Measurements from ENCODE around the gene VAPB. TPM values are rescaled to one million over a fixed set of nuclear protein-coding genes. Genes with fewer than 3 reads are reported as not detected.
"Not testable (repeated sequence)": the region's sequence is repeated elsewhere in the genome, so short reads cannot be mapped to it uniquely, and the experiment has no call there.

Gene VAPB
- polyA plus RNA-seq, 1 donor (not counting 4 experiments of a cell fraction or from before 2014, with no cell fraction given), result 38.0 TPM

DNA sequence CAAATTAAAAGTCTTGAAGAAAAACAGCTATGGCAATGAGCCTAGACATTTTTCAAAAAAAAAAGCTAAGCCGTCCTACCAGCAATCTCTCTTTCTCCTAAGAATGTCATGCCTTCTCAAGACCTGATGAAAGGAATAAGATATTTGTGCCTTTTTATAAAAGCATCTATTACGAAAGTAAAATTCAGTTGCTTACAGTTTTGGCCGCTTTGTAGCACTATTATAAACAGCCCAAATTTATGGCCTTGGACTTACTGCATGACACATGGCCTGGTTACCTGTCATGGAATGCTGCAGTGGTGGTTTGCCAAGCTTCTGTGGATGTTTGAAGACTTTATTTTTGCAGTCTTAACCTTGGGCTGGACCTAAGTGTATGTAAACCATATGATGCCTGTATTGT, 22.2 kb upstream of the VAPB start:
- no peak overlapping the region for H2AFZ ChIP-seq (ENCODE audit: control insufficient read depth, low read length)
- dilution Hi-C loops (cut with MboI; ENCODE audit: extremely low pct_ligation_motif_present, low sequenced_read_pairs), result no loop called here
- H3K4me2 ChIP-seq (ENCODE audit: control insufficient read depth, extremely low read depth, insufficient read depth, low read depth, low read length), result no peak overlapping the region
- no peaks in the 10 kb centered on the region for H3K4me1 ChIP-seq (ENCODE audit: control insufficient read depth, extremely low read depth, insufficient read depth, low read length)
- no peak overlapping the region for H3K9ac ChIP-seq (ENCODE audit: control insufficient read depth, extremely low read depth, insufficient read depth, low read length)
- no peaks in the 10 kb centered on the region for H3K79me2 ChIP-seq (ENCODE audit: control insufficient read depth, insufficient read depth, low read length)
- DNase-seq (ENCODE audit: low read depth, low spot score), result no peak
- no peaks in the 10 kb centered on the region for H3K9me3 ChIP-seq (ENCODE audit: control insufficient read depth, low read depth, low read length)
- no peaks in the 10 kb centered on the region for H3K9me1 ChIP-seq (ENCODE audit: control insufficient read depth, extremely low read depth, insufficient read depth, low read length)
- H3K36me3 ChIP-seq (ENCODE audit: control insufficient read depth in 2 of 2, extremely low read depth in 1 of 2, insufficient read depth in 2 of 2, low read length in 2 of 2), result peaks cover 0 to 9% of the 10 kb centered on the region in 2 experiments
- no peak overlapping the region for H3K4me3 ChIP-seq (ENCODE audit: control insufficient read depth in 2 of 3, extremely low read depth in 1 of 3, insufficient read depth in 2 of 3, low read depth in 1 of 3, low read length in 3 of 3)
- no peak overlapping the region for H3K27ac ChIP-seq (ENCODE audit: control insufficient read depth, insufficient read depth, low read length)
- TF ChIP-seq, protein P1, sequence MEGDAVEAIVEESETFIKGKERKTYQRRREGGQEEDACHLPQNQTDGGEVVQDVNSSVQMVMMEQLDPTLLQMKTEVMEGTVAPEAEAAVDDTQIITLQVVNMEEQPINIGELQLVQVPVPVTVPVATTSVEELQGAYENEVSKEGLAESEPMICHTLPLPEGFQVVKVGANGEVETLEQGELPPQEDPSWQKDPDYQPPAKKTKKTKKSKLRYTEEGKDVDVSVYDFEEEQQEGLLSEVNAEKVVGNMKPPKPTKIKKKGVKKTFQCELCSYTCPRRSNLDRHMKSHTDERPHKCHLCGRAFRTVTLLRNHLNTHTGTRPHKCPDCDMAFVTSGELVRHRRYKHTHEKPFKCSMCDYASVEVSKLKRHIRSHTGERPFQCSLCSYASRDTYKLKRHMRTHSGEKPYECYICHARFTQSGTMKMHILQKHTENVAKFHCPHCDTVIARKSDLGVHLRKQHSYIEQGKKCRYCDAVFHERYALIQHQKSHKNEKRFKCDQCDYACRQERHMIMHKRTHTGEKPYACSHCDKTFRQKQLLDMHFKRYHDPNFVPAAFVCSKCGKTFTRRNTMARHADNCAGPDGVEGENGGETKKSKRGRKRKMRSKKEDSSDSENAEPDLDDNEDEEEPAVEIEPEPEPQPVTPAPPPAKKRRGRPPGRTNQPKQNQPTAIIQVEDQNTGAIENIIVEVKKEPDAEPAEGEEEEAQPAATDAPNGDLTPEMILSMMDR (optimal IDR thresholded peaks at IDR 0.05 in 1 of 3, IDR thresholded peaks at IDR 0.05 in 1 of 3, conservative IDR thresholded peaks at IDR 0.05 in 1 of 3; ENCODE audit: extremely low read depth in 1 of 3, insufficient read depth in 2 of 3, low read length in 3 of 3), result no peak
- no peak for TF ChIP-seq EZH2 (IDR thresholded peaks at IDR 0.05; ENCODE audit: low read length)
- FAIRE-seq, result no peak
- H3K27me3 ChIP-seq (ENCODE audit: control insufficient read depth, extremely low read depth, insufficient read depth, low read length), result no peaks in the 10 kb centered on the region
- H4K20me1 ChIP-seq (ENCODE audit: control insufficient read depth, extremely low read depth, insufficient read depth, low read length), result peaks cover 2% of the 10 kb centered on the region

DNA sequence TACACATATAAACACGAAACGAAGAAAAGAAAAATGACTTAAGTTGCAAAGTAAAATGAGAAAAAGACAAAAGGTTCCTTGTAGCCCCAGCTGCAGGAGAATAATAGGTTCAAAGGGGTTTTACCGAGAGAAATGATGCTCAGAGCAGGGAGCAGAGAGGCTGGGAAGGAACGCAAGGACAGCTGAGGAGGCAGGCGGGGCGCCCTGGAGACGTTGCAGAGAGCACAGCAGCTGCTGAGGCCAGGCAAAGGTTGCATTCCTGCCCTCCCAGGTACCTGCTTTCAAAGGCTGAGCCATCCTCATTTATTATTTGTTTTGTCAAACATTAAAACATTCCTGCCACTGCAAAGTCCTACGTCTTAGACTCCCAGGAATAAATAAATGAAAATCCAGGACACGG, 16.2 kb upstream of the VAPB start:
- H2AFZ ChIP-seq (ENCODE audit: control insufficient read depth, low read length), result no peak overlapping the region
- H3K9me1 ChIP-seq (ENCODE audit: control insufficient read depth, extremely low read depth, insufficient read depth, low read length), result no peaks in the 10 kb centered on the region
- no peaks in the 10 kb centered on the region for H3K9me3 ChIP-seq (ENCODE audit: control insufficient read depth, low read depth, low read length)
- no peak overlapping the region for H3K27ac ChIP-seq (ENCODE audit: control insufficient read depth, insufficient read depth, low read length)
- FAIRE-seq, result no peak
- H3K4me2 ChIP-seq (ENCODE audit: control insufficient read depth, extremely low read depth, insufficient read depth, low read depth, low read length), result no peak overlapping the region
- no peaks in the 10 kb centered on the region for H3K4me1 ChIP-seq (ENCODE audit: control insufficient read depth, extremely low read depth, insufficient read depth, low read length)
- dilution Hi-C loops (cut with MboI; ENCODE audit: extremely low pct_ligation_motif_present, low sequenced_read_pairs), result no loop called here
- no peak overlapping the region for H3K4me3 ChIP-seq (ENCODE audit: control insufficient read depth in 2 of 3, extremely low read depth in 1 of 3, insufficient read depth in 2 of 3, low read depth in 1 of 3, low read length in 3 of 3)
- TF ChIP-seq, protein P1 (optimal IDR thresholded peaks at IDR 0.05 in 1 of 3, IDR thresholded peaks at IDR 0.05 in 1 of 3, conservative IDR thresholded peaks at IDR 0.05 in 1 of 3; ENCODE audit: extremely low read depth in 1 of 3, insufficient read depth in 2 of 3, low read length in 3 of 3), result no peak
- no peak for TF ChIP-seq EZH2 (IDR thresholded peaks at IDR 0.05; ENCODE audit: low read length)
- H3K27me3 ChIP-seq (ENCODE audit: control insufficient read depth, extremely low read depth, insufficient read depth, low read length), result no peaks in the 10 kb centered on the region
- no peak overlapping the region for H3K9ac ChIP-seq (ENCODE audit: control insufficient read depth, extremely low read depth, insufficient read depth, low read length)
- H3K36me3 ChIP-seq (ENCODE audit: control insufficient read depth in 2 of 2, extremely low read depth in 1 of 2, insufficient read depth in 2 of 2, low read length in 2 of 2), result peaks cover 0 to 3% of the 10 kb centered on the region in 2 experiments
- DNase-seq (ENCODE audit: low read depth, low spot score), result no peak
- H3K79me2 ChIP-seq (ENCODE audit: control insufficient read depth, insufficient read depth, low read length), result no peaks in the 10 kb centered on the region
- H4K20me1 ChIP-seq (ENCODE audit: control insufficient read depth, extremely low read depth, insufficient read depth, low read length), result peaks cover 2% of the 10 kb centered on the region

DNA sequence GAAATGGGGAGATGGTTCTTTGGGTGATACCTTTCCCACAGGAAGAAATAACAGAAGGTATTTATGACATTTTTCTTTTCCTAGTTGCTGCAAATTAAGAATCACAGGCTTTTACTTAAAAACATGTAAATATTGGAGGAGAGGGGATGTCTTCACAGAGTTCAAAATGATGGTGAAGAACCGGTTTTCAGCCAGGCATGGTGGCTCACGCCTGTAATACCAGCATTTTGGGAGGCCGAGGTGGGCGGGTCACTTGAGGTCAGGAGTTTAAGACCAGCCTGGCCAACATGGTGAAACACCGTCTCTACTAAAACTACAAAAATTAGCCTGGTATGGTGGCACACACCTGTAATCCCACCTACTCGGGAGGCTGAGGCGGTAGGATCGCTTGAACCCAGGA, 15.7 kb upstream of the VAPB start:
- H3K27me3 ChIP-seq (ENCODE audit: control insufficient read depth, extremely low read depth, insufficient read depth, low read length); H3K27ac ChIP-seq (ENCODE audit: control insufficient read depth, insufficient read depth, low read length); H4K20me1 ChIP-seq (ENCODE audit: control insufficient read depth, extremely low read depth, insufficient read depth, low read length); H3K4me2 ChIP-seq (ENCODE audit: control insufficient read depth, extremely low read depth, insufficient read depth, low read depth, low read length); FAIRE-seq; H3K79me2 ChIP-seq (ENCODE audit: control insufficient read depth, insufficient read depth, low read length); DNase-seq (ENCODE audit: low read depth, low spot score); H3K9me1 ChIP-seq (ENCODE audit: control insufficient read depth, extremely low read depth, insufficient read depth, low read length); dilution Hi-C loops (cut with MboI; ENCODE audit: extremely low pct_ligation_motif_present, low sequenced_read_pairs); H3K9ac ChIP-seq (ENCODE audit: control insufficient read depth, extremely low read depth, insufficient read depth, low read length); H2AFZ ChIP-seq (ENCODE audit: control insufficient read depth, low read length); H3K9me3 ChIP-seq (ENCODE audit: control insufficient read depth, low read depth, low read length); H3K36me3 ChIP-seq (ENCODE audit: control insufficient read depth in 2 of 2, extremely low read depth in 1 of 2, insufficient read depth in 2 of 2, low read length in 2 of 2); H3K4me1 ChIP-seq (ENCODE audit: control insufficient read depth, extremely low read depth, insufficient read depth, low read length); H3K4me3 ChIP-seq (ENCODE audit: control insufficient read depth in 2 of 3, extremely low read depth in 1 of 3, insufficient read depth in 2 of 3, low read depth in 1 of 3, low read length in 3 of 3): not testable (repeated sequence)
